Subcutaneous abdominal adipose tissue (tissue), 5 donors: ENCODE measurements around the gene MEF2B.

ENCODE experiments used
- H3K27ac ChIP-seq: one replicate; pipeline ENCODE4 v1.7.0; 2013; ENCODE audit warnings: low read depth, mild to moderate bottlenecking, inconsistent platforms, low read length, moderate library complexity
- H3K27me3 ChIP-seq, 5 donors: one replicate each; pipeline ENCODE4 v1.7.0; 2013; ENCODE audit warnings: low read length in 5 of 5, inconsistent platforms in 1 of 5; ENCODE audit not compliant: control insufficient read depth in 5 of 5, insufficient read depth in 4 of 5
- H3K36me3 ChIP-seq, 5 donors: one replicate each; pipeline ENCODE4 v1.7.0; 2013; ENCODE audit warnings: low read length in 5 of 5; ENCODE audit not compliant: control insufficient read depth in 5 of 5, insufficient read depth in 5 of 5
- H3K4me1 ChIP-seq, 5 donors: one replicate each; pipeline ENCODE4 v1.7.0; 2013; ENCODE audit warnings: low read length in 5 of 5, mild to moderate bottlenecking in 3 of 5, moderate library complexity in 1 of 5; ENCODE audit not compliant: control insufficient read depth in 5 of 5, insufficient read depth in 5 of 5
- H3K4me3 ChIP-seq, 5 donors: one replicate each; pipeline ENCODE4 v1.7.0; 2013; ENCODE audit warnings: low read length in 5 of 5, low read depth in 1 of 5
- H3K9ac ChIP-seq, 5 donors: one replicate each; pipeline ENCODE4 v1.7.0; 2013; ENCODE audit warnings: low read length in 5 of 5, mild to moderate bottlenecking in 4 of 5, moderate library complexity in 3 of 5
- H3K9me3 ChIP-seq, 5 donors: one replicate each; pipeline ENCODE4 v1.7.0; 2013; ENCODE audit warnings: low read length in 5 of 5; ENCODE audit not compliant: control insufficient read depth in 5 of 5
- donor health status: healthy.
- donor health status: healthy.
- donor health status: healthy.
- donor health status: healthy.
- donor health status: healthy.

The MEF2B gene

GRCh38 chr19:19133985-19134384, 36.1 kb downstream of the MEF2B start:
- H3K4me3 ChIP-seq, result no peak overlapping the region
- H3K9ac ChIP-seq, result no peak overlapping the region
- no peak overlapping the region for H3K27ac ChIP-seq
- peaks cover 0 to 20% (median 17%) of the 10 kb centered on the region in 5 donors for H3K4me1 ChIP-seq
- no peaks in the 10 kb centered on the region for H3K27me3 ChIP-seq
- H3K9me3 ChIP-seq, result peaks cover 0 to 13% (median 11%) of the 10 kb centered on the region in 5 donors
- H3K36me3 ChIP-seq, result peaks cover 0 to 15% (median 0%) of the 10 kb centered on the region in 5 donors

GRCh38 chr19:19132912-19133311, 37.2 kb downstream of the MEF2B start:
- Histone ChIP-seq H3K4me1 (peaks cover 0 to 16% (median 14%) of the 10 kb centered on the region in 5 donors), H3K27ac (no peak overlapping the region), H3K27me3 (no peaks in the 10 kb centered on the region), H3K9ac (no peak overlapping the region), H3K4me3 (no peak overlapping the region), H3K9me3 (peaks cover 0 to 13% (median 11%) of the 10 kb centered on the region in 5 donors), H3K36me3 (peaks cover 0 to 16% (median 0%) of the 10 kb centered on the region in 5 donors)

GRCh38 chr19:19131989-19132388, 38.1 kb downstream of the MEF2B start:
- H3K27me3 ChIP-seq, result no peaks in the 10 kb centered on the region
- H3K4me3 ChIP-seq, result peak overlapping the region in 3 of 5 donors; percentile 3 to 40 (median 8)
- peaks cover 0 to 7% (median 5%) of the 10 kb centered on the region in 5 donors for H3K4me1 ChIP-seq
- H3K9me3 ChIP-seq, result peaks cover 0 to 13% (median 11%) of the 10 kb centered on the region in 5 donors
- H3K27ac ChIP-seq, result no peak overlapping the region
- H3K36me3 ChIP-seq, result peaks cover 0 to 18% (median 0%) of the 10 kb centered on the region in 5 donors
- no peak overlapping the region for H3K9ac ChIP-seq

- H3K9me3 ChIP-seq, result peaks cover 0 to 11% (median 5%) of the 10 kb centered on the region in 5 donors
- no peak overlapping the region for H3K27ac ChIP-seq
- no peak overlapping the region for H3K9ac ChIP-seq
- no peak overlapping the region for H3K4me3 ChIP-seq
- no peaks in the 10 kb centered on the region for H3K27me3 ChIP-seq
- peaks cover 2 to 28% (median 7%) of the 10 kb centered on the region in 5 donors for H3K36me3 ChIP-seq
- H3K4me1 ChIP-seq, result no peaks in the 10 kb centered on the region
Measured at GRCh38 chr19:19126102-19126501, 44.0 kb downstream of the MEF2B start.

DNA sequence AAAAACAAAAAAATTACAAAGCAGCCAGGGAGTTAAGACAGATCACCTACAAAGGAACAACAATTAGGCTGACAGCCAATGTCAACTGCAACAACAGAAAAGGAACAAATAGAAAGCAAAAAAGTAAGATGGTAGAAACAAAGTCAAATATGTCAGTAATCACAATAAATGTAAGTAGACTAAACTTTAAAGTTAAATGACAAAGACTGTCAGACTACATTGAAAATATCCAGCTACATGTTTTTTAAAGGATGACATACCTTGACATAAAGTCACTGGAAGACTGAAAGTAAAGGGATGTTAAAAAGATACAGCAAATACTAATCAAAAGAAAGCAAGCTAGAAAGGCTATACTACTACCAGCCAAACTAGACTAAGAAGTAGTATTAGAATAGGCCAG, 46.7 kb downstream of the MEF2B start:
- Histone ChIP-seq H3K9ac (no peak overlapping the region), H3K9me3 (peaks cover 0 to 11% (median 5%) of the 10 kb centered on the region in 5 donors), H3K27ac (no peak overlapping the region), H3K4me1 (no peaks in the 10 kb centered on the region), H3K36me3 (peaks cover 10 to 39% (median 15%) of the 10 kb centered on the region in 5 donors), H3K27me3 (no peaks in the 10 kb centered on the region), H3K4me3 (no peak overlapping the region)

DNA sequence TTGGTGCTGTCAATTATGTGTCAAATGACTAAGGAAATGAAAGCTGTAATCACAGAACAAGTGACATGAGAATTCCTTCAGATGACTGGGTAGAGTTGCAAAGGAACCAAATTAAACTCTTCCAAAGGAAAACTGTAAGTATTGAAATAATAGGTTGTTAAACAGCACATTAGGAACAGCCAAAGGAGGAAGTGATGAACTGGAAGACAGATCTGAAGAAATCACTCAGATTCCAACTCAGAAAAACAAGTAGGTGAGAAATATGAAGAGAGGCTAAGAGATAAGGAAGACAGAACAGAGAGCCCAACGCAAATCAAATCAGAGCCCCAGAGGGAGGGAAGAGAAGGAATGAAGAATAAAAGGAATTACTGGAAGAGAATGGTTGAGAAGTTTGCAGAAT, 47.2 kb downstream of the MEF2B start:
- Histone ChIP-seq H3K27ac (no peak overlapping the region), H3K4me3 (no peak overlapping the region), H3K36me3 (peaks cover 10 to 39% (median 15%) of the 10 kb centered on the region in 5 donors), H3K27me3 (no peaks in the 10 kb centered on the region), H3K9me3 (peaks cover 0 to 11% (median 5%) of the 10 kb centered on the region in 5 donors), H3K9ac (no peak overlapping the region), H3K4me1 (no peaks in the 10 kb centered on the region)

- Histone ChIP-seq H3K36me3 (peaks cover 10 to 37% (median 15%) of the 10 kb centered on the region in 5 donors), H3K27me3 (no peaks in the 10 kb centered on the region), H3K9ac (no peak overlapping the region), H3K9me3 (peaks cover 0 to 11% (median 5%) of the 10 kb centered on the region in 5 donors), H3K4me1 (no peaks in the 10 kb centered on the region), H3K27ac (no peak overlapping the region), H3K4me3 (no peak overlapping the region)
Measured at GRCh38 chr19:19121371-19121770, 48.7 kb downstream of the MEF2B start.

- Histone ChIP-seq H3K36me3 (peaks cover 10 to 37% (median 15%) of the 10 kb centered on the region in 5 donors), H3K9me3 (peaks cover 0 to 11% (median 5%) of the 10 kb centered on the region in 5 donors), H3K4me1 (no peaks in the 10 kb centered on the region), H3K4me3 (no peak overlapping the region), H3K9ac (no peak overlapping the region), H3K27ac (no peak overlapping the region), H3K27me3 (no peaks in the 10 kb centered on the region)
Measured at GRCh38 chr19:19120308-19121231, 49.5 kb downstream of the MEF2B start.

- H3K27ac ChIP-seq, result no peak overlapping the region
- H3K36me3 ChIP-seq, result peaks cover 10 to 37% (median 15%) of the 10 kb centered on the region in 5 donors
- H3K9ac ChIP-seq, result no peak overlapping the region
- no peaks in the 10 kb centered on the region for H3K4me1 ChIP-seq
- peaks cover 0 to 11% (median 5%) of the 10 kb centered on the region in 5 donors for H3K9me3 ChIP-seq
- no peaks in the 10 kb centered on the region for H3K27me3 ChIP-seq
- no peak overlapping the region for H3K4me3 ChIP-seq
Measured at GRCh38 chr19:19119325-19120237, 50.5 kb downstream of the MEF2B start.
